NAMALWA (cell line): ENCODE results near the gene PABPN1.
"Not testable (repeated sequence)": the region's sequence is repeated elsewhere in the genome, so short reads cannot be mapped to it uniquely, and the experiment has no call there.

ENCODE experiments used
- DNase-seq: peaks from one replicate; pipeline ENCODE4 v3.0.0-alpha.2; 2015; ENCODE audit warnings: low spot score

The PABPN1 gene, protein sequence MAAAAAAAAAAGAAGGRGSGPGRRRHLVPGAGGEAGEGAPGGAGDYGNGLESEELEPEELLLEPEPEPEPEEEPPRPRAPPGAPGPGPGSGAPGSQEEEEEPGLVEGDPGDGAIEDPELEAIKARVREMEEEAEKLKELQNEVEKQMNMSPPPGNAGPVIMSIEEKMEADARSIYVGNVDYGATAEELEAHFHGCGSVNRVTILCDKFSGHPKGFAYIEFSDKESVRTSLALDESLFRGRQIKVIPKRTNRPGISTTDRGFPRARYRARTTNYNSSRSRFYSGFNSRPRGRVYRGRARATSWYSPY

DNA sequence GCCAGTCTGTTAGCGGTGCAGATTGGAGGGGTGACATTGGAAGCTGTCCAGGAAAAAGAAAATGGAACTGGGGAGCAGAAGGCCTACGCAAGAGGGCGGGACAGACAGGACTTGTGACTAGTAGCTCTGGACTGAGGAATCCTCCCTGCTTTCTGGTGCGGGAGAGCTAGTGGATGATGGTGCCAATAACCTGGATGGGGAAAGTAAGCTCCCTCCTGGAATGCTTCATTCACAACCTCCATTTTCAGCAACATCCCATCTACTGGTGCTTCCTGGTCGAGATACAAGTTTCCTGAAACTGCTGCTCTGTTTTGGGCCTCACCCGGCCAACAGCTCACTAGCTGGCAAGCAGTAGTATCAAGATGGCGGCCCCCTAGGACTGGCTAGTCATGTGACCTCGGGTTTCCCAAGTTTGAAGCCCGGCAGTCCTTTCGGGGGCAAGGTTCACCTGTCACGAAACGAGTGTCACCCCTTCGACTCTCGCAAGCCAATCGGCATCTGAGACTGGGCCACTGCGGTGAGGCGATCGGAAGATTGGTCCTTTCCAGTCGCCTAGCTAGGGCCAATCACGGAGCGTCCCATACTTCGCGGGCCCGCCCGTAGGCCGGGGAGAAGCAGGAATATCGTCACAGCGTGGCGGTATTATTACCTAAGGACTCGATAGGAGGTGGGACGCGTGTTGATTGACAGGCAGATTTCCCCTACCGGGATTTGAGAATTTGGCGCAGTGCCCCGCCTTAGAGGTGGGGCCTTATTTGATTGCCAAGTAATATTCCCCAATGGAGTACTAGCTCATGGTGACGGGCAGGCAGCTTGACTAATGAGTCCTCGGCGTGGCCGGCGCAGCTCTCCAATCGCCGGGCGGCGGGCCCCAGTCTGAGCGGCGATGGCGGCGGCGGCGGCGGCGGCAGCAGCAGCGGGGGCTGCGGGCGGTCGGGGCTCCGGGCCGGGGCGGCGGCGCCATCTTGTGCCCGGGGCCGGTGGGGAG lies at the start of gene PABPN1:
Gene PABPN1 (plus strand): TSS at position 874 of the 988 bp plus-strand sequence. CDS start 13 bp downstream, at position 887.
- DNase-seq, result peak; percentile 100

DNA sequence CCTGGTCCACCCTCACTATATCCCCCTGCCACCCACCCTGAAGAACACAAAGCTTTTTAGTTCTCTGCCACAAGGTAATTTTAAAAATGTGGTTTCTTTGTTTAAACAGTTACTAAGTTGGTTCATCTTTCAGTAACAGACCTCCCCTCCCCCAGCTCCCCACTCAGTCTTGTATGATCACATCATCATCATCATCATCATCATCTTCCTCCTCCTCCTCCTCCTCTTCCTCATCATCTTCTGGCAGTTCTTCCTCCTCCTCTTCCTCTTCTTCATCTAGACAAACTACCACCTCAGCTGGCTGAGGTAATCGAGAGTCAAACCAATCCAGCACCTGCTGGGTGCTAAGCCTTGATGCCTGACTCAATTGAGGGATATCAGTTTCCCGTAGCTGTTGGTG lies 45.8 kb upstream of the PABPN1 start:
- DNase-seq, result no peak

DNA sequence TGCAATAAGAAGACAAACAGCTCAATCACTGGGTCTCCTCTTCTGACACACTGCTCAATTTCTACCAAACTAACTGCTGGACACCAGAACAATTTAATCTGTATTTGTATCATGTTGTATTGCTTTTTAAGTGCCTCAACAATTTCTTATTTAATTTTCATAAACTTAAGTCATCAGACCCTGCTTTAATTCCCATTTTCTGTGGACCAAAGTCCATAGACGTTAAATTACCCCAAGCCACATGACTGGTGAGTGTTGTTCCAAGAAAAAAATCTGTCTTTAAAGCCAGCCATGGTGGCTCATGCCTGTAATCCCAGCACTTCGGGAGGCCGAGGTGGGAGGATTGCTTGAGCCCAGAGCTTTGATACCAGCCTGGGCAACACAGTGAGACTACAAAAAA lies 44.1 kb upstream of the PABPN1 start:
- no peak for DNase-seq

- DNase-seq, result not testable (repeated sequence)
Observed at GRCh38 chr14:23277928-23278327, 43.3 kb upstream of the PABPN1 start.

- no peak for DNase-seq
Observed at GRCh38 chr14:23281247-23281646, 40.0 kb upstream of the PABPN1 start.

GRCh38 chr14:23284654-23285529 lies 36.4 kb upstream of the PABPN1 start:
- DNase-seq, result peak; percentile 53

DNA sequence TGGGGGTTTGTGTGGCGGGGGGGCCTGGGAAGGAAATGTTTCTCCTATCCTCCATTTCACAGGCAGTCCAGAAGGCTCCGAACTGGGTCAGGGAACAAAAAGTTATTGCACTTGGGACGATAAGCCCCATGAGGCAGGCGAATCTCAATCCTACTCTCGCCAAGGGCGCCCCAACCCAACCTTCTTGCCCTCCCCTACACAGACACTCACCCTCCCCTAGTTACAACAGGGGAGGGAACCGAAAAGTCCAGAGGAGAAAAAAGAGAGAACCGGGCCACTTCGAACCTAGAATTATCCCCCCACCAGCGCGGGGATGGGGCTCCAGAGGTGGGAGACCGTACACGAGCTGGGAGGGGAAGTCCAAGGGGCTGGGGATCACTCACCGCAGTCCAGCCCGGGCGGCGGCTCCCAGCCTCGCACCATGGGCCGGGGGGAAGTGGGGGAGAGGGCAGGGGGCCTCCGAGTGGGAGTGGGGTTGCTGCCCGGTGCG lies 35.7 kb upstream of the PABPN1 start:
- DNase-seq, result peak; percentile 48

DNA sequence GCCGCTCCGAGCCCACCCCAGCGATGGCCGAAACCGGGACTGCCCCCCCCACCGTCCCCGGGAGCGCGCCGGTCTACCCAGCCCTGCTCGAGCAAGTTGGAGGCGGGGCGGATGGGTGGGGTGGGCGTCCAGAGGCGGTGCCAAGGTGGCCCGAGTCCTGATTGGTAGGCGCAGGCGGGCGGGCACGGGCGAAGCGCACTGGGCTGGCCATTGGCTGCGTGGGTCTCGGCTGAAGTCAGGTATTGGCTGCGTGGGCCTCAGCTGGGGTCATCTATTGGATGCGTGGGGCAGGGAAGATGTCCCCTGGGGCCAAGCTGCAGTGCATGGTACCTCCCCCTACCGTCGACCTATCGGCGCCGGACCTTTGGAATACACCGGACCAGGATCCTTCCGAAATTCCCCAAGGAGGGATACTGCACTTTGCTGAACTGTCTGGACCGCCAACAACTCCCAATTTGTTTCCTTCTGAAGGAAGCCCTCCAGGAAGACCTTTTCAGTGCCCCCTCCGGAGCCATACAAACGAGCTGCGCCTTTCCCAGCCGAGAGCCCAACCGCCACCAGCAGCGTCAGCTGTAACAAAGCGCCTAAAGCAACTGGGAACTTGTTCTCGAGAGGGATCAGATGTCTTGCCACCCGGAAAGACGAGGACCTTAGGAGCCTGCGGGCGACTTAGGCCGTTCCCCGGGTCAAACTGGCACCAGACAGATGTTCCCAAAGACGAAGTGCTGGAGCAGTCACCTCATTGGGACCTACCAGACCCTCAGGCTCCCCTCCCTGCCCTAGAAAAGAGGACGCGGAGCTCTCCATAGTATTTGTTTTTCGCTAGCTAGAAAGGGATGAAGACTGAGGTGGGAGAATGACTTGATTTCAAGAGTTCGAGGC lies 35.0 kb upstream of the PABPN1 start, which contains the start of gene HOMEZ:
Gene HOMEZ (minus strand): TSS at position 113 of the 882 bp plus-strand sequence. CDS start 180 bp downstream, outside the sequence.
- peak; percentile 97 for DNase-seq

DNA sequence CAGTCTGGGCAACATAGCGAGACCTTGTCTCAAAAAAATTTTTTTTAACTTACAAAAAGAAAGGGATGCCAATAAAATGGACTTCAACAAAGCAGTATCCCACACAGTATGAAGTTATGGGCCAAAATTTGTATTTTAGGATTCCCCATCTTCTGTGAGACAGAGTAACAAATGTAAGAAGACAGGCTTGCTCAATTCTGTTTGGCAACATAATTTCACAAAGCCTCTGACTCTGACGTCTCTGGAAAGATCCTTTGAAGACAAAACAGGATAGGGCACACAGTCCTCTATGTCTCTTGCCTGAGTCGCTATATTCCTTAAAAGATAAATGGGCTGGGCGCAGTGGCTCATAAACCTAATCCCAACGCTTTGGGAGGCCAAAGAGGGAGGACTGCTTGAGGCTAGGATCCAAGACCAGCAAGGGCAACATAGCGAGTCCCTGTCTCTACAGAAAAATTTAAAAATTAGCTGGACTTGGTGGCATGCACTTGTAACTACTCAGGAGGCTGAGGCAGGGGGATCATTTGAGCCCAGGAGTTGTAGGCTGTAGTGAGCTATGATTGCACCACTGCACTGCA lies 34.3 kb upstream of the PABPN1 start:
- no peak for DNase-seq

GRCh38 chr14:23294734-23295561 lies 26.3 kb upstream of the PABPN1 start:
- DNase-seq, result peak; percentile 78

DNA sequence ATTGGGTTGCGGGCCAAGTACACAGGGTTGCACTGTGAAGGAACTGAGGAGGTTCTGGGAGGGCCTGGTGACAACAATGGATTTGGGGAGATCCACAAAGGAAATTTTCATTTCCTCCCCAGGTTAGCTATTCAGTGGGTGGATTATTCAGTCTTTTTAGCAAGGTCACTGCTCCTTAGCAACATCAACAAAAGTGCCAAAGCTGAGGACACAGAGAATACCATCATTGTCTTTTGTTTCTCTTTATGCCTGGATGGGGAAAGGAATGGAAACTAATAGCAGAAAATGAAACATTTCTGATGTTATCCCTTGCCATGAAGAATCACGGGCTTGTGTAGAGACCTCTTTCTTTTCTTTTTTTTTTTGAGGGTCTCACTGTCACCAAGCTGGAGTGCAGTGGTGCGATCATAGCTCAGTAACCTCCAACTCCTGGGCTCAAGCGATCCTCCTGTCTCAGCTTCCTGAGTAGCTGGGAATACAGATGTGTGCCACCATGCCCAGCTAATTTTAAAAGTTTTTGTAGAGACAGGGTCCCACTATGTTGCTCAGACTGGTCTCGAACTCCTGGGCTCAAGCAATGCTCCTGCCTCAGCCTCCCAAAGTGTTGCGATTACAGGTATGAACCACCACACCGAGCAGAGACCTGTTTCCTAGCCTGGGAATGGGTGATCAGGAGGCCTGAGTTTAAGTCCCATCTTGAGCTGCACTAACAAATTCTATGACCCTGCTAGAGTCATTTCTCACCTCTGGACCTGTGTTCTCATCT lies 25.1 kb upstream of the PABPN1 start:
- DNase-seq, result no peak

- DNase-seq, result no peak
Observed at GRCh38 chr14:23297096-23297495, 24.2 kb upstream of the PABPN1 start.

GRCh38 chr14:23297611-23298277 lies 23.5 kb upstream of the PABPN1 start:
- DNase-seq, result no peak

DNA sequence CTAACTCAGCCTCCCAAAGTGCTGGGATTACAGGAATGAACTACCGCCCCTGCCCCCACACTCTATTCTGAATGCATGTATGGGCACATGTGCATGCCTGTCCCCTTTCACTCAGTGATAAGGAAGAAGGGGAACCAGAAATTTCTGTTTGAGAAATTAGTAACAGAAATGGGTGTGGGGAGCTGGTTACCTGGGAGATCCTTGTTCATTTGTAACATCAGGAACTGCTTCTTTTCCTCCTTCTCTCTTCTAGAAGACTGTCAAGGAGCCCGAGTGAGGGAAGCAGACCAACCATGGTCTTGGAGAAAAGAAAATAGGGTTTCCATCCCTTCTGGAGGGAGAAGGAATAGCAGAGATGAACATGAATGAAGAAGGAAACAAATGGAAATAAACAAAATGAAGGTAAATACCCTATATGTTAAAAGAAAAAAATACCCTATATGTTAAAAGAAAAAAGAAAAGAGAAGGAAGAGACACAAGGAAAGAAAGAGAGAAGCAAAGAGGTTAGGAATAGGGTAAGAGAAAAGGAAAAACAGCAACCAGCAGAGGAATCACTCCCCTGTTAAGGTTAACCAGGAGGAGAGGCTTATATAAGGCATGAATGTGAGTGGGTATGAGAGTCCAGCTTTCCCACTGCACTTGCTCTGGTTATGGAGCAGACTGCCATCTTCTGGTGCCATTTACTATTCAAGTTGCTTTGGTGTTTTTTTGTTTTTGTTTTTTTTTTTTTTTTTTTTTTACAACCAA lies 21.9 kb upstream of the PABPN1 start:
- DNase-seq, result peak; percentile 72

- peak; percentile 16 for DNase-seq
Observed at GRCh38 chr14:23299986-23300686, 21.1 kb upstream of the PABPN1 start.

DNA sequence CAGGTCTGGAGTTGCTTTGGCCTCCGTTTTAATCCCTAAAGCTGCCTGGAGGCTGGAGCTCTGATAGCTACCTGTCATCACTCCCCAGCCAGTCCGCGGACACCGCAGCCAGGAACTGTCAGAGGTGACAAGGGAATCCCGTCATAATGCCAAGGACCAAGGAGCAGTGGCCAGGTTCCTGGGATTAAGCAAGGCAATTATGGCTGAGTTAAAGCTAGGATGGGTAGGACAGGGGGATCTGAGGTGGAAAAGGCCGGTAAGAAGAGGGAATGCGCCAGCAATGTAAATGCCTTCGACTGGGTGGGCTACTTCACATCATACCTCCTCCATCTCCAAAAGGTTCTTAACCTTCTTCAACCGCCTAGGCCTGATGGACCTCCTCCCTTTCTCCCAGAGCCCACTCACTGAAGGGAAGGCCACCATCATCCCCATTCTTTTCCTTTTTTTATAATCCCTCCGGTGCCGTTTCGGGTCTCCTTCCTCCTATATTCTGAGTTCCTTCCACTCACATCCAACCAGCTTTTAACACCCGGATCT lies 20.5 kb upstream of the PABPN1 start:
- DNase-seq, result no peak
